ENCODE results near the gene MALRD1. TPM values are rescaled to one million over a fixed set of nuclear protein-coding genes. Genes with fewer than 3 reads are reported as not detected.

MALRD1 gene
- total and polyA plus RNA-seq, 2 experiments from 2014 or later: 17.8 to 52.6 TPM

GRCh38 chr10:19638896-19639233, 590.3 kb downstream of the MALRD1 start:
- H3K79me2 ChIP-seq: no peaks in the 10 kb centered on the region
- no peaks in the 10 kb centered on the region for H3K9me2 ChIP-seq (replicated peaks; ENCODE audit: insufficient read depth)
- no peak overlapping the region for H2AFZ ChIP-seq
- H3K4me1 ChIP-seq (ENCODE audit: insufficient read depth): peaks cover 5% of the 10 kb centered on the region
- no peaks in the 10 kb centered on the region for H3K27me3 ChIP-seq
- 85% methylated on average over 3 of the region's 3 CpGs for WGBS (ENCODE audit: low lambda C conversion rate, missing lambda C conversion rate)
- no peak overlapping the region for H3K4me3 ChIP-seq
- DNase-seq (ENCODE audit: low spot score): no peak
- peak overlapping the region; percentile 49 for H3K4me2 ChIP-seq
- H3K36me3 ChIP-seq (replicated peaks; ENCODE audit: insufficient read depth, low read depth): no peaks in the 10 kb centered on the region
- H4K20me1 ChIP-seq (ENCODE audit: insufficient read depth, poor library complexity, severe bottlenecking): no peaks in the 10 kb centered on the region
- TF ChIP-seq CTCF (IDR thresholded peaks at IDR 0.05; ENCODE audit: poor library complexity) (no peak), EZH2phosphoT487 (IDR thresholded peaks at IDR 0.05; ENCODE audit: low read depth, severe bottlenecking, unreplicated experiment) (no peak), EZH2 (IDR thresholded peaks at IDR 0.05; ENCODE audit: borderline replicate concordance) (no peak)
- peak overlapping the region; percentile 63 for H3K27ac ChIP-seq
- H3K9me3 ChIP-seq (ENCODE audit: low read depth): no peaks in the 10 kb centered on the region

DNA sequence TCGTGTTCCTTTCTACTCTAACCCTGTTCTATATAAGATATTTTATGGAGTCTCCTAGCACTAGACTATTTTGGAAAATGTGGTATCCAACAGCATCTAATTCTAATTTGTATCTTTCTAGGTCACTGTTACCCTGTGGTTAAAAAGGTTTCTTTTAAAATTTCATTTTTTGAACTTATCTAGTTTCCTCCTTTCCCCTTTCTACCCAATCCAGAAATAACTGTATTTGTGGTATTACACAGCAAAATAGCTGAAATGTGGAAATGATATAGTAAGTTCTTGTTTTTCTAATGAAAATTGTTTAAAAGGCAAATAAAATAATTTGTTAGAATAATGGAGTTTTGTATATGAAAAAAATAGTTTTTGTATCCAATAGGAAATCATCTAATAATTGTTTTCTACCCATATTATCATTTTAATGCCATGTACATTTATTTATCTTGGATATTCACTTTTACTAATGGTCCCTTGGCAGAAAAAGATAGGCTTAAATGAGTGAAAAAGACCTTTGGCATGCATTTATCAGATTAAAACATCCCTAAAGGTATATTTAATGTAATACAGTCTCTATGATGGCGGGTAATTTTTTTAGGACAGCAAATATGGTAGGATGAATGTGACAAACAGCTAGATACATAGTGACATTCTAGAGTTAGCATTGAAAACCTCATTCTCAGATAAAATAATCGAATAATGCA, 592.1 kb downstream of the MALRD1 start:
- TF ChIP-seq EZH2 (IDR thresholded peaks at IDR 0.05; ENCODE audit: borderline replicate concordance) (no peak), EZH2phosphoT487 (IDR thresholded peaks at IDR 0.05; ENCODE audit: low read depth, severe bottlenecking, unreplicated experiment) (no peak), CTCF (IDR thresholded peaks at IDR 0.05; ENCODE audit: poor library complexity) (no peak)
- WGBS (ENCODE audit: low lambda C conversion rate, missing lambda C conversion rate): 91% methylated on average over 3 of the region's 3 CpGs
- Histone ChIP-seq H4K20me1 (ENCODE audit: insufficient read depth, poor library complexity, severe bottlenecking) (no peaks in the 10 kb centered on the region), H3K4me2 (no peak overlapping the region), H3K9me2 (replicated peaks; ENCODE audit: insufficient read depth) (no peaks in the 10 kb centered on the region), H2AFZ (no peak overlapping the region), H3K36me3 (replicated peaks; ENCODE audit: insufficient read depth, low read depth) (no peaks in the 10 kb centered on the region), H3K9me3 (ENCODE audit: low read depth) (no peaks in the 10 kb centered on the region), H3K4me1 (ENCODE audit: insufficient read depth) (peaks cover 5% of the 10 kb centered on the region), H3K4me3 (no peak overlapping the region), H3K79me2 (no peaks in the 10 kb centered on the region), H3K27ac (no peak overlapping the region), H3K27me3 (no peaks in the 10 kb centered on the region)
- DNase-seq (ENCODE audit: low spot score): no peak

DNA sequence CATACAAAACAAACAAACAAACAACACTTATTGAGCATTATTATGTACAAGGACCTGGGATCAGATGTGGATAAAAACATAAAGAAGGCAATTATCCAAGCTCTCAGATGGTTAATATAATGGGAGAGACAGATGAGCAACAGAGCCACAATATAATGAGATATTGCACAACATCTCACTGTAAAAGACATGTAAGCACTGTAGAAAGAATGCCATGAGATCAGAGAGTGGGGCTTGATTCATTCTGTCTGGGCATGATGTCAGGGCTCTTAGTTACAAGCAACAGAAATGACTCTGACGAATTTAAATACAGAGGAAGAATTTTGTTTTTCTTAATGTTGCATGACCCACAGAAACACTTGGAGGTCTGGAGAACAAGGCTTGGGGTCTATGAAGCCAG, 602.9 kb downstream of the MALRD1 start:
- 80% methylated on average over 1 of the region's 1 CpG for WGBS (ENCODE audit: low lambda C conversion rate, missing lambda C conversion rate)
- no peaks in the 10 kb centered on the region for H3K9me3 ChIP-seq (ENCODE audit: low read depth)
- H3K36me3 ChIP-seq (replicated peaks; ENCODE audit: insufficient read depth, low read depth): no peaks in the 10 kb centered on the region
- no peak overlapping the region for H2AFZ ChIP-seq
- peaks cover 8% of the 10 kb centered on the region for H3K4me1 ChIP-seq (ENCODE audit: insufficient read depth)
- no peak for DNase-seq (ENCODE audit: low spot score)
- no peak overlapping the region for H3K4me2 ChIP-seq
- TF ChIP-seq EZH2 (IDR thresholded peaks at IDR 0.05; ENCODE audit: borderline replicate concordance): no peak
- H3K27ac ChIP-seq: no peak overlapping the region
- H3K9me2 ChIP-seq (replicated peaks; ENCODE audit: insufficient read depth): no peaks in the 10 kb centered on the region
- no peaks in the 10 kb centered on the region for H4K20me1 ChIP-seq (ENCODE audit: insufficient read depth, poor library complexity, severe bottlenecking)
- no peaks in the 10 kb centered on the region for H3K79me2 ChIP-seq
- no peak overlapping the region for H3K4me3 ChIP-seq
- H3K27me3 ChIP-seq: no peaks in the 10 kb centered on the region

- Histone ChIP-seq H3K4me1 (ENCODE audit: insufficient read depth) (peaks cover 8% of the 10 kb centered on the region), H3K27ac (no peak overlapping the region), H3K4me3 (no peak overlapping the region), H2AFZ (no peak overlapping the region), H3K4me2 (no peak overlapping the region), H3K79me2 (no peaks in the 10 kb centered on the region), H3K27me3 (no peaks in the 10 kb centered on the region), H4K20me1 (ENCODE audit: insufficient read depth, poor library complexity, severe bottlenecking) (no peaks in the 10 kb centered on the region), H3K36me3 (replicated peaks; ENCODE audit: insufficient read depth, low read depth) (no peaks in the 10 kb centered on the region), H3K9me3 (ENCODE audit: low read depth) (no peaks in the 10 kb centered on the region), H3K9me2 (replicated peaks; ENCODE audit: insufficient read depth) (no peaks in the 10 kb centered on the region)
- WGBS (ENCODE audit: low lambda C conversion rate, missing lambda C conversion rate): 86% methylated on average over 1 of the region's 1 CpG
- DNase-seq (ENCODE audit: low spot score): no peak
- TF ChIP-seq CTCF (IDR thresholded peaks at IDR 0.05; ENCODE audit: poor library complexity) (no peak), EZH2phosphoT487 (IDR thresholded peaks at IDR 0.05; ENCODE audit: low read depth, severe bottlenecking, unreplicated experiment) (no peak), EZH2 (IDR thresholded peaks at IDR 0.05; ENCODE audit: borderline replicate concordance) (no peak)
Observed at GRCh38 chr10:19652750-19653149, 604.1 kb downstream of the MALRD1 start.
